ENCODE data around the gene MUC12. TPM values are rescaled to one million over a fixed set of nuclear protein-coding genes. Genes with fewer than 3 reads are reported as not detected.
"Not testable (repeated sequence)": the region's sequence is repeated elsewhere in the genome, so short reads cannot be mapped to it uniquely, and the experiment has no call there.

MUC12 gene, protein sequence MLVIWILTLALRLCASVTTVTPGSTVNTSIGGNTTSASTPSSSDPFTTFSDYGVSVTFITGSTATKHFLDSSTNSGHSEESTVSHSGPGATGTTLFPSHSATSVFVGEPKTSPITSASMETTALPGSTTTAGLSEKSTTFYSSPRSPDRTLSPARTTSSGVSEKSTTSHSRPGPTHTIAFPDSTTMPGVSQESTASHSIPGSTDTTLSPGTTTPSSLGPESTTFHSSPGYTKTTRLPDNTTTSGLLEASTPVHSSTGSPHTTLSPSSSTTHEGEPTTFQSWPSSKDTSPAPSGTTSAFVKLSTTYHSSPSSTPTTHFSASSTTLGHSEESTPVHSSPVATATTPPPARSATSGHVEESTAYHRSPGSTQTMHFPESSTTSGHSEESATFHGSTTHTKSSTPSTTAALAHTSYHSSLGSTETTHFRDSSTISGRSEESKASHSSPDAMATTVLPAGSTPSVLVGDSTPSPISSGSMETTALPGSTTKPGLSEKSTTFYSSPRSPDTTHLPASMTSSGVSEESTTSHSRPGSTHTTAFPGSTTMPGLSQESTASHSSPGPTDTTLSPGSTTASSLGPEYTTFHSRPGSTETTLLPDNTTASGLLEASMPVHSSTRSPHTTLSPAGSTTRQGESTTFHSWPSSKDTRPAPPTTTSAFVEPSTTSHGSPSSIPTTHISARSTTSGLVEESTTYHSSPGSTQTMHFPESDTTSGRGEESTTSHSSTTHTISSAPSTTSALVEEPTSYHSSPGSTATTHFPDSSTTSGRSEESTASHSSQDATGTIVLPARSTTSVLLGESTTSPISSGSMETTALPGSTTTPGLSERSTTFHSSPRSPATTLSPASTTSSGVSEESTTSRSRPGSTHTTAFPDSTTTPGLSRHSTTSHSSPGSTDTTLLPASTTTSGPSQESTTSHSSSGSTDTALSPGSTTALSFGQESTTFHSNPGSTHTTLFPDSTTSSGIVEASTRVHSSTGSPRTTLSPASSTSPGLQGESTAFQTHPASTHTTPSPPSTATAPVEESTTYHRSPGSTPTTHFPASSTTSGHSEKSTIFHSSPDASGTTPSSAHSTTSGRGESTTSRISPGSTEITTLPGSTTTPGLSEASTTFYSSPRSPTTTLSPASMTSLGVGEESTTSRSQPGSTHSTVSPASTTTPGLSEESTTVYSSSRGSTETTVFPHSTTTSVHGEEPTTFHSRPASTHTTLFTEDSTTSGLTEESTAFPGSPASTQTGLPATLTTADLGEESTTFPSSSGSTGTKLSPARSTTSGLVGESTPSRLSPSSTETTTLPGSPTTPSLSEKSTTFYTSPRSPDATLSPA (N-terminal part only)
- total RNA-seq, result not detected
- under 1 TPM in 3 of 4 donors, not detected in 1; 0.44 to 0.65 (median 0.44) TPM for polyA plus RNA-seq

DNA sequence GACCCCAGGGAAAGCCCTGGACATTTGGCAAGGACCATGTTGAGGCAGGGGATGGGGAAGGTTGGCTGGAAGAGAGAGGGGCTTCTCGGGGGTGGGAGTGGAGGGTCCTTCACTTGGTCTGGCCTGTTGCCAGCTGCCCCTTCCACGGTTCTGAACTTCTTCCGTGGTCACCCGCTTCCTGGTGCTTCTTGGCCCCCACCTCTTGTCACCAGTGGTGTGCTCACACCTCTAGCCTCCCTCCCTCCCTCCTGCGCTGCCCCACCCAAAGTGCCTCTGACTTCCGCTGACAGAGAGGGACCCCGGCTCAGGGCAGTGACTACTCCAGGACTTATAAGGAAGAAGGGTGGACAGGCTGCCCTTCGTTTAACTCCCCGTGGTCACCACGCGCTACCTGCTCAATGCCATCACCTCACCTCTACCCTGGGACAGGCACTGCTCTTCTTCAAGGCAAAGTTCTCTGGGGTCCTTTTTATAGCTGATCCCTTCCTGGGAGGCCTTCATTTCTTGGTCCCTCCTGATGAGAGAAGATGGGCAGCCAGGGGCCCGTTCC, at the start of gene MUC12:
Gene MUC12, plus strand, starts transcription at position 500 of the 550 bp plus-strand sequence. CDS start 58 bp downstream, outside the sequence.
- H3K27ac Mint-ChIP-seq, result no peak within 1 kb of the TSS
- no peak for ATAC-seq (ENCODE audit: low read depth in 2 of 2)

DNA sequence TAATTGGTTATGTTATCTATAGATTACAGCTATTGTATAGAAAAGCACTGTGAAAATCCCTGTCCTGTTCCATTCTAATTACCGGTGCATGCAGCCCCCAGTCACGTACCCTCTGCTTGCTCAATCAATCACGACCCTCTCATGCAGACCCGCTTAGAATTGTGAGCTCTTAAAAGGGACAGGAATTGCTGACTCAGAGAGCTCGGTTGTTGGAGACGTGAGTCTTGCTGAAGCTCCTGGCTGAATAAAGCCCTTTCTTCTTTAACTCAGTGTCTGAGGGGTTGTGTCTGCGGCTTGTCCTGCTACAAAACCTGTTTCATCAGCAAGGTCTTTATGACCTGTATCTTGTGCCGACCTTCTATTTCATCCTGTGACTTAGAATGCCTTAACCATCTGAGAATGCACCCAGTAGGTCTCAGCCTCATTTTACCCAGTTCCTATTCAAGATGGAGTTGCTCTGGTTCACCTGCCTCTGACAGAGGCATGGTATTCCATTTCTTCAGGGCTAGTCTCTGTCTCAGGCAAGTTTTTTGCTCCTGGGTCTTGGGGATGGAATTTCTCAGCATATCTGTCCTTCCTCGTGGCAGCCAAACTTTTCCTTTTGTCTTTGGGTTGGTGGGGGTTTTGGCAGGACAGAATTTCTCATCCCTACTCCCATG, 49.5 kb upstream of the MUC12 start:
- H3K9me3 ChIP-seq (ENCODE audit: control insufficient read depth in 2 of 2, low read length in 2 of 2); H3K4me1 ChIP-seq (ENCODE audit: control insufficient read depth, insufficient read depth, low read length, poor library complexity, severe bottlenecking); H3K4me3 ChIP-seq (ENCODE audit: low read depth, low read length); DNase-seq; H3K36me3 ChIP-seq (ENCODE audit: control insufficient read depth, insufficient read depth, low read length); H3K4me3 Mint-ChIP-seq; H3K9me3 Mint-ChIP-seq; H3K27ac Mint-ChIP-seq; H3K4me1 Mint-ChIP-seq; H3K27me3 ChIP-seq (ENCODE audit: control insufficient read depth, insufficient read depth, low read length); ATAC-seq (ENCODE audit: low read depth in 2 of 2); H3K36me3 Mint-ChIP-seq; H3K27ac ChIP-seq (ENCODE audit: insufficient read depth, low read length, poor library complexity, severe bottlenecking): not testable (repeated sequence)
- peaks cover 23% of the 10 kb centered on the region for H3K27me3 Mint-ChIP-seq

More for the DNA sequence above, at the start of gene MUC12:
- peaks cover 0 to 23% (median 12%) of the 10 kb centered on the region in 4 donors for H3K4me1 Mint-ChIP-seq
- DNase-seq, result no peak
- peaks cover 43% of the 10 kb centered on the region for H3K27me3 Mint-ChIP-seq
- peaks cover 20% of the 10 kb centered on the region for H3K4me1 ChIP-seq (ENCODE audit: control insufficient read depth, insufficient read depth, low read length, poor library complexity, severe bottlenecking)
- H3K9me3 Mint-ChIP-seq, result peaks cover 0 to 3% (median 0%) of the 10 kb centered on the region in 7 donors
- no peak within 1 kb of the TSS for H3K4me3 ChIP-seq (ENCODE audit: low read depth, low read length)
- no peaks in the 10 kb centered on the region for H3K9me3 ChIP-seq (ENCODE audit: control insufficient read depth in 2 of 2, low read length in 2 of 2)
- peak within 1 kb of the TSS in 1 of 4 donors; percentile 59 for H3K4me3 Mint-ChIP-seq
- peaks cover 8% of the 10 kb centered on the region for H3K27me3 ChIP-seq (ENCODE audit: control insufficient read depth, insufficient read depth, low read length)
- H3K36me3 Mint-ChIP-seq, result peaks cover 6% of the 10 kb centered on the region
- no peaks in the 10 kb centered on the region for H3K36me3 ChIP-seq (ENCODE audit: control insufficient read depth, insufficient read depth, low read length)
- no peak within 1 kb of the TSS for H3K27ac ChIP-seq (ENCODE audit: insufficient read depth, low read length, poor library complexity, severe bottlenecking)

DNA sequence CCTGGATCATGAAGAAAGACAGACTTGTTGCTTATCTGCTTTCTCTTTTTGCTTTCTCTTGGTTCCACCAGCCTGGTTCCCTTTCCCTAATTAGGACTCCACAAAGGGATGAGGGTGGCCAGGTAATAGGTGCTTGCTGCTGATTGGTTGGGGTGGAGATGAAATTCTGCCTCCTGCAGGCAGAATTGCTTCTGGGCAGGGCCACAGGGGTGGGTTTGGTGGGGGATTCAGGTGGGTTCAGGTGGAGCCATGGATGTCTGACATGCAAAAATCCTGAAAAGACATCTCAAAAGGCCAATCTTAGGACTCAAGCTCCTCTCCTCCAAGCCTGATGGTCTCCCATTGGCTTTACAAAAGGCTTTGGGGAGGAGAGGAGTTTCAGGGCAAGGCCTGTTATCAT, 48.3 kb upstream of the MUC12 start:
- Mint-ChIP-seq H3K4me3 (no peak overlapping the region), H3K9me3 (no peaks in the 10 kb centered on the region)

DNA sequence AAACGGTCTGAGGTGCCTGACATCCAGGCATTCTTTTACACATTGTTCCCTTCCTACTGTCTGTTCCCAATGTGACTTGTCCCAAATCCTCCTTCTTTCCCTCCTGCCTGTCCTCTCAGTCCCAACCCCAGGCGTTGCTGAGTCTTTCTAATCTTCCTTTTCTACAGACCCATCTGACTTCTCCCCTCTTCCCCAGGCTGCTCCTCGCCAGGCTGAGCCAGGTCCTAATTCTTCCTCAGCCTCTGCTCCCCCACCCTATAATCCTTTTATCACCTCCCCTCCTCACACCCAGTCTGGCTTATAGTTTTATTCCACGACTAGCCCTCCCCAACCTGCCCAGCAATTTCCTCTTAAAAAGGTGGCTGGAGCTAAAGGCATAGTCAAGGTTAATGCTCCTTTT, 45.7 kb upstream of the MUC12 start:
- not testable (repeated sequence) for H3K4me3 ChIP-seq (ENCODE audit: low read depth, low read length); H3K9me3 ChIP-seq (ENCODE audit: control insufficient read depth in 2 of 2, low read length in 2 of 2); H3K27ac Mint-ChIP-seq; DNase-seq; H3K4me3 Mint-ChIP-seq; H3K4me1 ChIP-seq (ENCODE audit: control insufficient read depth, insufficient read depth, low read length, poor library complexity, severe bottlenecking); H3K36me3 ChIP-seq (ENCODE audit: control insufficient read depth, insufficient read depth, low read length); ATAC-seq (ENCODE audit: low read depth in 2 of 2); H3K27ac ChIP-seq (ENCODE audit: insufficient read depth, low read length, poor library complexity, severe bottlenecking); H3K9me3 Mint-ChIP-seq; H3K4me1 Mint-ChIP-seq; H3K36me3 Mint-ChIP-seq; H3K27me3 ChIP-seq (ENCODE audit: control insufficient read depth, insufficient read depth, low read length)
- H3K27me3 Mint-ChIP-seq, result peaks cover 11% of the 10 kb centered on the region

More for the DNA sequence above, 48.3 kb upstream of the MUC12 start:
- Histone ChIP-seq H3K27me3 (ENCODE audit: control insufficient read depth, insufficient read depth, low read length) (no peaks in the 10 kb centered on the region), H3K9me3 (ENCODE audit: control insufficient read depth in 2 of 2, low read length in 2 of 2) (no peaks in the 10 kb centered on the region), H3K27ac (ENCODE audit: insufficient read depth, low read length, poor library complexity, severe bottlenecking) (no peak overlapping the region), H3K4me3 (ENCODE audit: low read depth, low read length) (no peak overlapping the region), H3K4me1 (ENCODE audit: control insufficient read depth, insufficient read depth, low read length, poor library complexity, severe bottlenecking) (no peaks in the 10 kb centered on the region), H3K36me3 (ENCODE audit: control insufficient read depth, insufficient read depth, low read length) (no peaks in the 10 kb centered on the region)
- peaks cover 0 to 3% (median 0%) of the 10 kb centered on the region in 4 donors for H3K4me1 Mint-ChIP-seq
- DNase-seq (no peak), ATAC-seq (ENCODE audit: low read depth in 2 of 2) (no peak)
- H3K27me3 Mint-ChIP-seq, result peaks cover 15% of the 10 kb centered on the region
- no peaks in the 10 kb centered on the region for H3K36me3 Mint-ChIP-seq
- no peak overlapping the region for H3K27ac Mint-ChIP-seq

DNA sequence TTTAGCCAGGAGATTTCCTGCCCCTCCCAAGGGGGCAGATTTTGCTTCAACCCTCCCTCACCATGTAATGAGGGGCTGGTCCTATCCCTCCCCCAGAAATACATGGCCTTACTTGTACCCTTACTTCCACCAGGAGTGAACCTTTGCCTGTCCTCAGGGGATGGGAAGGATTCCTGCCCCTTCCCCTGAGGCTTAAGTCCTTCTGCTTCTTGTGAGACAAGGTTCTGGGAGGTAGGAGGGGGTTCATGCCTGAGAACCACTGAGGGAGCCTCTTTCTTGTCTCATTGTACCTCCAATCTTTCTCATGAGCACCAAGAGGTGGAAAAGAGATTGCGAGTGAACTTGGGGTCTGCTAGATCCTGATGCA, 39.6 kb upstream of the MUC12 start:
- no peaks in the 10 kb centered on the region for H3K36me3 Mint-ChIP-seq
- H3K36me3 ChIP-seq (ENCODE audit: control insufficient read depth, insufficient read depth, low read length), result no peaks in the 10 kb centered on the region
- ATAC-seq (ENCODE audit: low read depth in 2 of 2) (no peak), DNase-seq (no peak)
- H3K4me3 Mint-ChIP-seq, result no peak overlapping the region
- no peaks in the 10 kb centered on the region for H3K27me3 ChIP-seq (ENCODE audit: control insufficient read depth, insufficient read depth, low read length)
- H3K4me1 Mint-ChIP-seq, result no peaks in the 10 kb centered on the region
- peaks cover 0 to 3% of the 10 kb centered on the region in 2 experiments for H3K9me3 ChIP-seq (ENCODE audit: control insufficient read depth in 2 of 2, low read length in 2 of 2)
- H3K27me3 Mint-ChIP-seq, result no peaks in the 10 kb centered on the region
- no peak overlapping the region for H3K27ac ChIP-seq (ENCODE audit: insufficient read depth, low read length, poor library complexity, severe bottlenecking)
- no peak overlapping the region for H3K4me3 ChIP-seq (ENCODE audit: low read depth, low read length)
- H3K4me1 ChIP-seq (ENCODE audit: control insufficient read depth, insufficient read depth, low read length, poor library complexity, severe bottlenecking), result no peaks in the 10 kb centered on the region
- no peak overlapping the region for H3K27ac Mint-ChIP-seq
- peaks cover 0 to 10% (median 3%) of the 10 kb centered on the region in 7 donors for H3K9me3 Mint-ChIP-seq

DNA sequence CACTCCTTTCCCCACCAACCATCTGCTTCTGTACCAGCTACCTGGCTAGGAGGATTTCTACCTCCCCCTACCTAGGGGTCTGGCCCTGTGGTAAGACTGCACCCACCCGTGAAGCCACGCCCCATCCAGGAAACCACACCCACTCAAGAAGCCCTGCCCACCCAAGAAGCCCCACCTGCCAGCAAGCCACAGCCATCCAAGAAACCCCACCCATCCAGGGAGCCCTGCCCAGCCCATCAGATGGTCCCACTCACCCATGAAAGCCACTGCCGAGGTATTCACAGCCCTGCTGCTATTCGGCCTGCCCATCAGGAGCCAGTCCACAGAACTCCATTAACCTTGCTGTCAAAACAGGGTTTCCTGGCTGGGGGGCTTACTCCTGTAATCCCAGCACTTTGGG, 35.6 kb upstream of the MUC12 start:
- Mint-ChIP-seq H3K4me3 (no peak overlapping the region), H3K36me3 (no peaks in the 10 kb centered on the region), H3K27me3 (no peaks in the 10 kb centered on the region), H3K4me1 (no peaks in the 10 kb centered on the region), H3K27ac (no peak overlapping the region), H3K9me3 (peaks cover 0 to 10% (median 3%) of the 10 kb centered on the region in 7 donors)
- Histone ChIP-seq H3K4me3 (ENCODE audit: low read depth, low read length) (no peak overlapping the region), H3K36me3 (ENCODE audit: control insufficient read depth, insufficient read depth, low read length) (no peaks in the 10 kb centered on the region), H3K27ac (ENCODE audit: insufficient read depth, low read length, poor library complexity, severe bottlenecking) (no peak overlapping the region), H3K4me1 (ENCODE audit: control insufficient read depth, insufficient read depth, low read length, poor library complexity, severe bottlenecking) (no peaks in the 10 kb centered on the region), H3K27me3 (ENCODE audit: control insufficient read depth, insufficient read depth, low read length) (no peaks in the 10 kb centered on the region), H3K9me3 (ENCODE audit: control insufficient read depth in 2 of 2, low read length in 2 of 2) (peaks cover 0 to 3% of the 10 kb centered on the region in 2 experiments)
- no peak for ATAC-seq (ENCODE audit: low read depth in 2 of 2)
- no peak for DNase-seq

DNA sequence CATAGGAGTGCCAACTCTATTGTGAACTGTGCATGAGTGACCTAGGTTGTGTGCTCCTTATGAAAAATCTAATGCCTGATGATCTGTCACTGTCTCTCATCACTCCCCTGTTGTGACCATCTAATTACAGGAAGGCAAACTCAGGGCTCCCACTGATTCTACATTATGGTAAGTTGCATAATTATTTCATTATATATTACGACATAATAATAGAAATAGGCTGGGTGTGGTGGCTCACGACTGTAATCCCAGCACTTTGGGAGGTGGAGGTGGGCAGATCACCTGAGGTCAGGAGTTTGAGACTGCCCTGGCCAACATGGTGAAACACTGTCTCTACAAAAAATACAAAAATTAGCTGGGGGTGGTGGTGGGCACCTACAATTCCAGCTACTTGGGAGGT, 34.0 kb upstream of the MUC12 start:
- H3K36me3 Mint-ChIP-seq; H3K27ac ChIP-seq (ENCODE audit: insufficient read depth, low read length, poor library complexity, severe bottlenecking); ATAC-seq (ENCODE audit: low read depth in 2 of 2); H3K9me3 ChIP-seq (ENCODE audit: control insufficient read depth in 2 of 2, low read length in 2 of 2); H3K36me3 ChIP-seq (ENCODE audit: control insufficient read depth, insufficient read depth, low read length); H3K4me3 Mint-ChIP-seq; DNase-seq; H3K4me3 ChIP-seq (ENCODE audit: low read depth, low read length); H3K4me1 Mint-ChIP-seq; H3K27ac Mint-ChIP-seq; H3K27me3 ChIP-seq (ENCODE audit: control insufficient read depth, insufficient read depth, low read length); H3K27me3 Mint-ChIP-seq; H3K4me1 ChIP-seq (ENCODE audit: control insufficient read depth, insufficient read depth, low read length, poor library complexity, severe bottlenecking): not testable (repeated sequence)
- peaks cover 0 to 20% (median 5%) of the 10 kb centered on the region in 7 donors for H3K9me3 Mint-ChIP-seq

Measured in CD4-positive, CD25-positive, alpha-beta regulatory T cell (primary cell).